GM12891 (cell line): ENCODE data around the gene IFNG-AS1.

Experiments
- POLR2A ChIP-seq: IDR thresholded peaks from 2 replicates; pipeline ENCODE4 v1.6.1; 2011; ENCODE audit warnings: low read depth, low read length, control low read depth
- TAF1 ChIP-seq: IDR thresholded peaks from 2 replicates; pipeline ENCODE4 v1.6.1; 2011; ENCODE audit warnings: low read depth, low read length, control low read depth

DNA sequence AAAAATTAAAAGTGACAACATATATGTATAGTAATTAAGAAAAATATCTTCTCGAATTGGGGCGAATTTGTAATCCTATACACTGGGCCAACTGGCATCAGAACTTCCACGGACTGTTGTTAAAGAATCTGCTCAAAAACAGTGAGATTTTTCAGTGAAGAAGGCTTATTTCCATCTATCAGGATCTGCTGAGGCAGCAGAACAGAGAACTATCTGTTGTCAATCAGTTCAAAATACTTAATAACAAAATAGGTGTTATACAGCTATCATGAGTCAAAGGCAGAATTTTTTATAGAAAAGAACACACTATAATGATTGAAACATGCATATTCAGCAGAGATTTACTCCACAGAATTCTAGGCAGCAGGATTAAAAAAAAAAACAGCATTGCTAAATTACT is 41.9 kb downstream of the IFNG-AS1 start:
- TF ChIP-seq POLR2A = no peak
- no peak for TF ChIP-seq TAF1
